Muscle of back (tissue), 11 donors: ENCODE measurements around the gene UNC5B. TPM values are rescaled to one million over a fixed set of nuclear protein-coding genes. Genes with fewer than 3 reads are reported as not detected.

ENCODE experiments used
- DNase-seq, 3 donors: peaks; one replicate each; pipeline versions ENCODE4 v3.0.0 to v3.0.0-alpha.2; 2013
- polyA plus RNA-seq, 10 donors: library from polyadenylated mRNA; unstranded; fragments of 120-200 nt; gene quantifications; one replicate each; pipeline ENCODE4 v1.2.1, GENCODE V29; 2013; ENCODE audit not compliant: insufficient read length in 10 of 10

Gene UNC5B
- polyA plus RNA-seq, 10 donors = 8.1 to 17.1 (median 10.4) TPM

DNA sequence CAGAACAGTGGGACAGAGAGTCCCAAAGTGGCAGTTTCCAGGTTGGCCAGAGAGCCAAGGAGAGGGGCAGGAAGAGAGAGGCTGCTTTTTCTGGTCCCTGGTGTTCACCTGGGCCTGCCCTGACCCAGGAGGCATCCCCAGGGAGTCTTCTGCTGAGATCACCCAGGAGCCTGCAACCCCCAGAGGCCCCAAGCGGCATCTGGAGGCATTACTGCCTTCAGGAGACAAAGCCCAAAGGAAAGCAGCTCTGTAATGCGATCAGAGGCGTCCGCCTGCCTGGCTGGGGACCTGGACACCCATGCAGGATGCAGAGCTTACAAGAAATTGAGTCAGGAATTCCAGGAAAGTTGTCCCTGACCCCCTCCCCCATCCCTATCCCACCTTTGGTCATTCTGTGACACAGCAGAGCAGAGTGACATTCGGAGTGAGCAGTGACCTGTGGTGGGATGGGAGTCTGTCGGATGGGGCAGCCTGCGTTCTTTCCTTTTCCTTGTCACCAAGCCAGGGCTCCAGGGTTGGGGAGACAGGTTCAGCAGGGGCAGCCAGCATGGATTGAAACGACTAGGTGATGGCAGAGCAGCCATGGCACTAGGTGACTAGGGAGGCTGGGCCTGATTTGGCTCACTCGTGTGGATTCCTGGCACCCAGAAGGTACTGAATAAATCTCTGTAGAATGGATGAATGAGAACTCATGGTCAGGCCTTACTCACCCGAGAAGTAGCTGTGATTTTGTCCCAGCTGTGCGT, 10.4 kb downstream of the UNC5B start:
- no peak for DNase-seq

DNA sequence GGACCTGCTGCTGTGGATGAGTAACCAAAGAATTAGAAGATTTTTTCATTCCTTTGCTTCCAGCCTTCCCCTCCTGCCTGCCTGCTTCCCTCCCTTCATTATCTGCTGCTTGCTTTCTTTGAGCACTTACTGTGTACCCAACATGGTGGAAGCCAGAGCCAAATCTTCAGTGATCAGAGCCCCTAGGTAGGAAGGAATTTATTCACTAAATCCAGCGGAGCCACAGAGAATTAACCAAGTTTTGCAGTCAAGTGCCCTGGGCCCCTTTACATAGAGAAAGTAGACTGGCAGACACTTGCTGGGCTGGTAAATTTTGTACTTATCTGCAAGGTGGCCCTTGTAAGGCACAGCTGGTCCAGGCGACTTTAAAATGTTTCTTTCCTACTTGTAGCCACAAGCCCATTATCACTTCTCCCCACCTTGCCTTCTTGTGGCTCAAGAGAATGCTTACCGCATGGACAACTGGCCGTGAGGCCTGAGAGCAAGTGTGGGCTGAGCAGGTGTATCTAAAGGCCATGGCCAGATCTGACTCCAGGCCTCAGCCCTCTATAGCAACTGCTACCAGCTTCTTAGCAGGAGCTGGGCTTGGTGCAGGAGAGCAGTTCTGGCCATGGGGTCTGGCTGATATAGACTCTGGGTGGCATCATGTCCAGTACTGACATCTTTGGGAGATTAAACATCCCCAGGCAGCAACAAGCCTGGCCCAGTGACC, 11.1 kb downstream of the UNC5B start:
- DNase-seq = peak in 1 of 3 donors; percentile 5

DNA sequence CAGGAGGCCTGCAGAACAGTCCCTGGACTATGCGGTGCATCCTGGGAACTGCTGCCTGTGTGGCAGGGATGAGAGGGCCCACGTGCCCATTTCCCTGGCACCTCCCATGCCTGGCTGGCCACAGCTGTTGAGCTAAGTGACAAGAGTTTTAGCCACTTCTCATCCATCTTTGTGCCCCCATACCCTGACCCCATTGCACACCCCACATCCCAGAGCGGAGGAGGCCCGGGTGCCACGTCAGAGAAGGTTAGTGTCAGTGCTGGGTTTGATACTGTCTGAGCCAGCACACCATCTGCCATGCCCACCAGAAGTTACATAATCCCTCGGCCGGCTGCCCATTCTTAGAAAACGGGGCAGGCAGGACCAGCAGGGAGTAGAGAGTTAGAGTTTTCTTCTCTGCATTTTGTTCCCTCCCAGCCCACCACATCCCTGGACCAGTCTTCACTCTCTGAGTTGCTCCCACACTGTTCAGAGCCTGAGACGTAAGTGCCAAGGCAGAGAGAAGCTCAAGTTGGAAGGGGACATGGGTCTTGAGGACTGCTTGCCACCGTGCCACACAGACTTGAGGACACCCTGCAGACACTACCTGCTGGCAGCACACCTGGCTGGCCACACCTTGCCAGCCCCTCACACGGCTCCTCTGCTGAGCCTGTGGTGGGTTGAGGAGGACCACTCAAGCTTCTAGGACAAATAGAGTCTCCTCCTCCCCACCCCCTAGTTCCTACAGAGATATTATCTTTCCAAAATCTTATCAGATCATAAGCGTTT, 13.1 kb downstream of the UNC5B start:
- DNase-seq = peak in 1 of 3 donors; percentile 46

DNA sequence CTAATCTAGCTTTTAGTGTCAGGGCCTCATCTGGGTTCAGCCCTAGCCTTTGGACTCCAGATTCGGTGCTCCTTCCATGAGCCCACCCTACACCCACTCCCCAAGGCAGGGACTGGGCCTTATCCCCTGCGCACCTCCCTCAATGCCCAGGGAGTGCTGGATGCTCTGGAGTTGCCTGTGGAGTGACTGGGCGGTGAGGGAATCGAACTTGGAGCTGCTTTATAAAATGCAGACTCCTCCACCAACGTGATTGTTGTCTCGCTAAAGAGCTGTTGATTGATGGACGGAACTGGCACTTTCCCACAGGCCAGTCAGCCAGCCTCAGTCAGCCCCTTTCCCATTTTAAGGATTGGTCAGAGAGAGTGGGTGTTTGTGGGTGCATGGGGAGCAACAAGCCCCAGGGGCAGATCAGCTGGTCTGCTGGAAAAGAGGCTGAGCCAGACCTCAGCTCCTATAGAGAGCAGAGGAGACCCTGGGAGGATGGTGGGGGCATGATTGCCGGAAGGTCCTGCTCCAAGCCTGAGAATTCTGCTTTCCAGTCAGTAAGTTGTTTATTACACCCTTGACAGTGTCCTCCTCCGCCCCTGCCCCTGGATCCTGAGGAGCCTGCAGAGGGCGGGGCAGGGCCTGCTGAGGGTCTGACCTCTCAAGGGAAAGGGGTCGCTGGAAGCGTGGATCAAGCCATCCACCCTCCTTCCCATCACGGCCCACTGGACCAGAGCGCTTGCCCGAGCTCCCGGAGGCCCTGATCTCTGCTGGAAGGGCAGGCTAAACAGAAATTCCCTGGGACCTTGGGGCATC, 16.7 kb downstream of the UNC5B start:
- no peak for DNase-seq

DNA sequence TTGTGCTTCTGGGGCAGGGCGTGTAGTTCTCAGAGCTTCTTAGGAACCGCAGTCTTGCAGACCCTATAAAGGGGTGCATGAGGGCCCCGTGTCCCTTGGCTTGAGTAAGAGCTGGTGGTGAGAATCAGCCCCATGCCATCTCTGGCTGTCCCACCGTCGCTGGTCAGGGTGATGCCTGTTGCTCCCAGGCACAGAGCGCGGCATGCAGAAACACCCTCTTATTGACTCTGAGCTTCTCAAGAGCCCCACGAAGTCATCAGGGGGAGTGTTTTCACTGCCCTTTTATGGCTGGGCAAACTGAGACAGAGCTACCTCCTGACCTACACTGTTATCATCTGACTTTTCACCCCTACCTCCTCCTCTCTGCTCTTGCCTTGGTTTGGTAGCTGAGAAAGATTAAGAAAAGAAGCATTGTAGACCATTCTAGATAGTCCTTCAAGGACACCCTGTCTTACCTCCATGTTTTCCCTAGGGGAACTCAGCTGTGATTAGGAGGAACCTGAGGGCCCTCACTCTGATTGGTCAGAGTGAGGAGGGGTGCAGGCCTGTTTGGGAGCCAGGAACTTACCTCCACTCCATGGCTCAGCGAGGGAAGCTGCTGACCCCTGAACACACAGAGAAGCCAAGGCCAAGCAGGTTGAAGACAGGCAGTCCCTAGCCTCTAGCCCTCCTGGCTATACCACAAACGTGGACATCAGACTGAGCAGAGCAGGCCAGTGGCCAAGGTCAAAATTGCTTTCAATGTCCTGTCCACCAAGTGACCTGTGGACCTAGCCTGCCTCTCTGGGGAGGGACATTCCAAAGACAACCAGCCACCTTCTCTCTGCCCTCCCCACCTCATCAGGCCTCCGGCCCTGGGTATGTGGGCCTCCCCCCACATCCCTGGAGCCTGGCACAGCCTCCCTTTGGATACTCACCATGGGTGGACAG, 17.6 kb downstream of the UNC5B start:
- DNase-seq = no peak

DNA sequence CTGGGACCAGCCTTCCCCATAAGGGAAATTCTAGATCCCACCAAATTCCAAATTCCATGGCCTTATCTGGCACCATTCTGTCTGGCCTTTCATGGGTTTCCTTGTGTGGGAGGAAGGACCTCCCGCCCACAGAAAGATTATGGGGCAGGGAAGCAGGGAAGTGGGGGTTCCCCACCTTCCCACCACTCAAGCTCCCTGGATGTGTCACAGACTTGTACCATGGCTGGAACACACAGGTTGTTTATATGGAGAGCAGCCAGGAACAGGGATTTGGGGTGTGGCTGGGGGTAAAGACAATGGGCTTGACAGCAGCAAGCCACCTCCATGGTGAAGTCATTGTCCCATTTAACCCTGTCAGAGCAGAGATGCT, 18.3 kb downstream of the UNC5B start:
- DNase-seq = no peak

DNA sequence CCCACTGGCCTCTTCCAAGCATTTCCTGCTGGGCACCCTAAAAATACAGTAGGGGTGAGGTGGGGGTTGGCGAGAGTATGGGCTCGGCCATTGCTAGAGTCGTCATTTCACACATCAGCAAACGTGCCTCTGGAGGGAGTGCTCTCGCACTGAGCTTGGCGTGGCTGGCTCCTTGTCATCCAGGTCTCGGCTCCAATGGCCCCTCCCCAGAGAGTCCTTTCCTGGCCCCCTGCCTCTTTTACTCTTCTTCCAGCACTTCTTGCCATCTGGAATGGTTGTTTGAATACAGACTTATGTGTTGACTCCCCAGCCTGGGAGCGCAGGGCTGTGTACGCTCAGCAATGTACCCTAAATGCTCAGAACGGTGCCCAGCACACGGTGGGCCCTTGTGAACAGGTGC, 18.8 kb downstream of the UNC5B start:
- DNase-seq = peak in 1 of 3 donors; percentile 60

DNA sequence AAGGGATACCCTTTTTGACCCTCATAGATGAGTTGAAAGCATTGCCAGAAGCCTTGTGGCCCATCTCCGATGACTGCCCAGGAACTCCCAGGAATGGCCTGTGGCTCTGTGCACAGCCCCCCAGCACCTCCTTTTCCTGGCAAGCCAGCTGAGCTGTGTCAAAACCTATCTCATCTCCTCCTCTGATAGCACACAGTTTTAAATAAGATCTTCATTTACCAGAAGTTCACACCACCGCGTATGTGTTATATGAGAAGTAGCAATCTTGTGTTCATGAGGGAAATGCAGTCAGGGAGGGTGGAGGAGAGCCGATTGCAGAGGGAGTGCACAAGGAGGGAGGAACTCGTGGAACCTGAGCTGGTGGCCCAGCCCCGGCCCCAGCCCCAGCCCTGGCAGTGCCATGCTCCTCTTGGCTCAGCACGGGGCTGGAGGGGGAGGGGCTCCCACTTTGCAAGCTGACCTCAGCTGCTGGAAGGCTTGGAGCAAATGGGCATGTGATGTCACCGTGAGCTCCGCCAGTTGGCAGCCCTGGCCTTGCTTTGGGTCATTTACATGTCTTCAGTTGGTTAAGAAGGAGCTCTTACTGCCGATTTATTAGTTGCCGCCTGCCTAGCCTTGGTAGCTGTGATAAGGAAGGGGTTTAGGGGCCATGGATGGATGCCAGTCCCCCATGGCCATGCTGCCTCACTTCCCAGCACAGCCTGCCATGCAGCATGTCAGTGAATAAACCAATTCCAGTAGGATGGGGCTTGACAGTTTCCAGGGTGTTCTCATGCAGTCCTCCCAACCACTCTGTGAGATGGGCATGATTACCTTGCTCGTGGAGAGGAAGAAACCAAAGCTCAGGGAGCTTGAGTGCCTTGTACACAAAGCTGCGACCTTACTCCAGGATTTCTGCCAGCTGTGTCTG, 20.0 kb downstream of the UNC5B start:
- peak; percentile 77 to 86 (median 79) for DNase-seq

DNA sequence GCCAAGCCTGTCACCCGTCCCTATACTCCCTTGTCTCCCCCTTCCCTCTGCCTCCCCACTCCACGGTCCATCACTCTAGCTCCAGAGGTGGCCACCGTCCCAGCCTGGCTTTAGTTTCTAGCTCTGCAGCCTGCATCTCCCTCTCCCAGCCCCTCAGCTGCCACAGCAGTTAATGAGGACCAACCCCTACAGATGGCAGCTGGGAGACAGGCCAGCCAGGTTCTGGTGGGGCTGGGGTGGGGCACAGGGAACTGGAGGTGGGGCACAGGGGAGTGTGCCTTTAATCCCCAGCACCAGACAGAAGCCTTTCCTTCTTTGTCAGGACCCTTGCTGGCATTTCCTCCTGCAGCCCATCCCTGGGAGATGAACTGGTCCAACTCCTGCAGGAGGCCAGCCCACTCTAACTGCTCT, 21.1 kb downstream of the UNC5B start:
- DNase-seq = peak in 1 of 3 donors; percentile 59

DNA sequence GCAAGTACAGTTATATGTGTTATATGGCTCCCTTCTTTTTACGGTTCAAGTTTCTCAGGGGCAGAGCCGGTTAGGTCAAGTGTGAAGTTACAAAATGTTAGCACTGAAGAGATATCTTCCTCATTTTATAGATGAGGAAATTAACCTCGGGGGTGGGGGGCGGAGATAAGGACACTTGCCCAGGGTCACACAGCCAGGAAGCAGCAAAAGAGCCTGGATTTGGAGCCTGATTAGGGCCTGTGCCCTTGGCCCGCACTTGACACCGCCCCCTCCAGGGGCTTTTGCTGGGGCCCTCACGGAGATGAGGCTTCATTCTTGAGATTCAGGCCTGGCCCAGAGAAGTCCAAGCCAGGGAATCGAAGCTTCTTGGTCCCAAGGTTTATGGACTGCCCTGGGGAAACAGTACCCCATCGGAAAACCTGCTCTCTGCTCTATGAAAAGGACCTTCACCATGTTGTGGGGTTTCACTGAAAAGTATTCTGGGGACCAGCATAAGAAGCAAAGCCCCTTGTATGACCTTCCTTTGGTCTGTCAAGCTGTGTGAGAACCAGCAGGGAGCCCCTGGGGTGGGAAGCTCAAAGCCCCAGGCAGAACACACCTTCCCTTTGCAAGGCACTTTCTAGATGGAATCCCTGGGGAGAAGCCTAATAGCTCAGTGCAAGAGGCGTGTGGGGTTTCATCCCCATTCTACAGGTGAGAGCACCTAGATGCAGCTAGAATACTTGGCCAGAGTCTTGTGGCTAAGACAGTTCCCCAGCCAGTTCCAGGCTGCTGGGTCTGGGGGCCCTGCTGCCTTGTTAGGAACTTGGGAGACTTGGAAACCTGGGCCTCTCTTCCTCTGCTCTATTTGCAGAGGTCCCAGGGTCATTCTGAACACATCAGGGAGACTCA, 21.9 kb downstream of the UNC5B start:
- no peak for DNase-seq

DNA sequence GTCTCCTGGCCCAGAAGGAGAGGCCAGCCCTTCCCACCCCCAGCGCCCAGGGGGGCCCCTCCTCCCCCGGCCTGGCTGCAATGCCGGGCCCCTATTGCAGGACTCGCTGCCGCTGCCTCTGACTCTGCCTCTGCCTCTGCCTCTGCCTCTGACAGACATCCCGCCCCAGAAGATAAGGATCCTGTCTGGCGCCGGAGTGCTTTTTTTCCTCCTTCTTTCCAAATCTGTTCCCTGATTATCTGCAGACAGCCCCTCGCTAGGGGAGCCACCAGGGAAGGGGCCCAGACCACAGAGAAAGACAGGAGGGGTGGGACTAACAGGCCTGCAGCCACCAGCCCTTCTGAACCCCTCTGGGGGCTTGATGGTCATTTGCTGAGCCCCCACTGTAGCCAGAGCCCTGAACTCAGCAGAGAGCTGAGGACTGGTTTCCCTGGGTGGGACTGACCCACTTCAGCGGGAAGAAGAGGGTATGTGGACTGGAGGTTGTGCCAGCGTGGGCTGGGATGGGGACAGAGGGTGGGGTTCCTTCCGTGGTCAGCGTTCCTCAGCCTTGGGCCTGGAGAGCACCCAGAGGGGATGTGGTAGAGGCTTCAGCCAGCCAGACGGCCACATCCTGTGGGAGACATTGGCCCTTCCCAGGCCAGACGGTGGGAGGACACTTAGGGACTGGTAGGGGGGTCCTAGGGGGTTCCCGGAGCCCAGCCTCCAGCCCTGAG, 22.8 kb downstream of the UNC5B start:
- peak in 1 of 3 donors; percentile 67 for DNase-seq

DNA sequence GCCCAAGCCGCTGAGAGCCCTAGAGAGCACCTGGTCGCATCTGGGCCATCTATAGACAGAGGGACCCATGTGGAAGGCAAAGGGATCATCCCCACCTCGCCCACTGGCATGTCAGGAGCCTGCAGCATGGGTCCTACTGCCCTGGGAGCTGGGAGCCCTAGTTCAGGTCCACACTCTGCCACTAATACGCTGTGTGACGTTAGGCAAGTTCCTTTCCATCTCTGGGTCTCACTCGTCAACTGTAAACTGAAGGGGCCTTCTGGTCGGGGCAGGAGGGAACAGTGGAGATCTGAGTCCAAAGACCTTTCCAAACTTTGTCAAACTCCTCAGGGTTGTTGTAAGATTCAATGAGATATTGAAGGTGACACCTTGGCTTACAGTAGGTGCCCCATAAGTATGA, 23.4 kb downstream of the UNC5B start:
- no peak for DNase-seq

DNA sequence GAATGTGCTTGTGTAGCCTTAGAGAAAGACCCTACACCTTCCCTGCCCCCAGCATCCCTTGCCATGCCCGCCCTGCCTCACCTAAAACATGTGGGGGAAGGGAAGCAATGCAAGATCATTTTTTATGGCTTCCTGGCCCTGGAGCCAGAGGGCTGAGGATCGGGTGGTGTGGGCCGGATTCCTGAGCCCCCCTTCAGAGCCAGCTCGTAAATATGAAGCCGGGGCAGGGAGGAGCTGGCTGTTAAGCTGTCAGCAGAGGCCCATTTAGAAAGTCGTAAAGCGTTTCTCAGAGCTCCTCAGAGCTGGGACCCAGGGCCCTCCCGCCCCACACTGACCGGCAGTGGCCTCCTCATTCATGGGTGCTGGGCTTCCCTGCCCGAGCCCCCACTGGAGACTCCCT, 23.9 kb downstream of the UNC5B start:
- no peak for DNase-seq

DNA sequence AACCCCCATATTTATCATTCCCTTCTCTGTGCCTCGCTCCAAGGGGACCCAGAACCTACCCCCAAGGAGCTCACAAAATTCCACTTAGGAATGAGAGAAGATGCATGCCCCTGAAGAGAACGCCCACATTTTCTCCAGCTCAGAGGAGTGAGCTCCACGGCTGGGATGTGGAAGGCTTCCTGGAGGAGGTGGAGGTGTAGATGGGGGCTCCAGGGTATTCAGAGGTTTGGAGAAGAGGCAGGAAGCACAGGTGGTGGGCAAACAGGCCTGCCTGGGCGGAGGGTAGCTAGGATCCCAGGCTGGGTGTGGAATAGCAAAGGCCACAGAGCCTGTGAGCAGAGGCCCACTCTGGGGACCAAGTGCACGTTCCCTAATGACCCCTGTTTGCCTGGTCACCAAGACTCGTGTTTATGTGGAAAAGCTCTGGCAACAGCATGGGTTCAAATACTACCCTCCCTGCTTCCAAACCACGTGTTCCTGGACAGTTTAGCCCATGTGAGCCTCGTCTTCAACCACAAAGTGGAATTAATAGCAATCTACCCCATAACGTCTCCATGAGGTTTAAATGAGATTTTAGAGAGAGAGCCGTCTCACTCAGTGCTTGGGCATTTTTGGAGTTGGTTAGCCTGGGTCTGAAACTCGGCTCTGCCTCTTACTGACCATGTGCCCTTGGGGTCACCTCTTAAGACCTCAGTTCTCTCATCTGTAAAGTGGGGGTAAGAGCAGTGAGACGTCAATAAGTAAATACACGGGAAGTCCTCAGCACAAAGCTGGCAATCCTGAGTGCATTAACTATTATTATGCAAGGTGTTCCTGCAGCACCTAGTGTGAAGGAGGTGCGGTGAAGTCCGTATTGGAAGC, 24.7 kb downstream of the UNC5B start:
- DNase-seq = no peak

DNA sequence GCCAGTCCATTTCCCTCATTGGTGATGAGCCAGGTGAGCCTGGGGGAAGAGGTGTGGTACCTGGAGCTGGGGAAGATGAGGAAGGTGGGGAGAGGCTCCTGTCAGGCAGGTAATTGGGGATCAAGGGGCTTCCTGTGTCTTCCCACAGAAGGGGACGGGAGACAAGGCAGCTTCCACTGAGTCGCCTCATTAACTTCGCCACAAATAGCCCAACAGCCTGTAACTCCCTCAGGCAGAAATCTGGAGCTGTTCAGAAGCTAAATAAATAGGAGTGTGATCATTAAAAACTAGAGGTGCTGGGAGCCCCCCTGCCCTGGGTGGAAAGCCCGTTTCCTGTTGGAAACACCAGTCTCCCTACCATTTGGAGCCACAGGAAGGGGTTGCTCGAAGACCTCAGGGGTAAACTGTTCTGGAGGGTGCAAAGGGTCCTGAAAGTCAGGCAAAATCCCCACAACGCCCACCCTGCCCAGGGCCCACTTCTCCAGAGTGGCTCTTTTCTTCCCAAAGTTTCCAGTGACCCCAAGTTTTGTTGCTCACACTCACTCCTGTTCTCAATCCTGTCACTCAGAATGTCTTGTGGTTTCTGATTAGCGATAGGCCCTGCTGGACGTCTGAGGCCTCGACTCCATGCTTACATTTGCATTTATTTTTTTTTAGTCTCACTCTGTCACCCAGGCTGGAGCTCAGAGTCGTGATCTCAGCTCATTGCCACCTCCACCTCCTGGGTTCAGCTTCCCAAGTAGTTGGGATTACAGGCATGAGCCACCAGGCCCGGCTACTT, 25.7 kb downstream of the UNC5B start:
- DNase-seq = no peak

DNA sequence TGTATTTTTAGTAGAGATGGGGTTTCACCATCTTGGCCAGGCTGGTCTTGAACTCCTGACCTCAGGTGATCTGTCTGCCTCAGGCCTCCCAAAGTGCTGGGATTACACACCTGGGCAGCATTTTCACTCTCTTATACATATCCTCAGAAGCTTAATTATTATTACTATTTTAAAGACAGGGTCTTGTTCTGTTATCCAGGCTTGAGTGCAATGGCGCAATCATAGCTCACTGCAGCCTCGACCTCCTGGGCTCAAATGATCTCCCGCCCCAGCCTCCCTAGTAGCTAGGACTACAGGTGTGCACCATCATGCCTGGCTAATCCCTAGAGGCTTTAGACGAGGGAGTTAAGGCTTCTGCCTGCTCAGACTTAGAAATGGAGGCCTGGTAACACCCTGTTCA, 26.3 kb downstream of the UNC5B start:
- DNase-seq = no peak
